Esophagus (tissue), 2 donors: ENCODE data around the gene ETV7. TPM values are rescaled to one million over a fixed set of nuclear protein-coding genes. Genes with fewer than 3 reads are reported as not detected.
"Not testable (repeated sequence)": the region's sequence is repeated elsewhere in the genome, so short reads cannot be mapped to it uniquely, and the experiment has no call there.

Experiments
- H3K27ac ChIP-seq, 2 donors: one replicate each; pipeline ENCODE4 v1.5.1; 2013; ENCODE audit warnings: low read depth in 2 of 2, mild to moderate bottlenecking in 2 of 2, inconsistent platforms in 1 of 2, low read length in 1 of 2, moderate library complexity in 1 of 2
- H3K27me3 ChIP-seq, 2 donors: one replicate each; pipeline ENCODE4 v1.6.1; 2013; ENCODE audit warnings: low read length in 2 of 2, control low read depth in 1 of 2, mild to moderate bottlenecking in 1 of 2; ENCODE audit not compliant: insufficient read depth in 2 of 2, control insufficient read depth in 1 of 2
- H3K36me3 ChIP-seq, 2 donors: one replicate each; pipeline ENCODE4 v1.6.1; 2013; ENCODE audit warnings: low read length in 1 of 2; ENCODE audit not compliant: control insufficient read depth in 2 of 2, insufficient read depth in 2 of 2
- H3K4me1 ChIP-seq, 2 donors: one replicate each; pipeline ENCODE4 v1.6.1; 2013; ENCODE audit warnings: low read length in 1 of 2; ENCODE audit not compliant: control insufficient read depth in 2 of 2, insufficient read depth in 2 of 2
- H3K4me3 ChIP-seq, 2 donors: one replicate each; pipeline ENCODE4 v1.5.1; 2013; ENCODE audit warnings: low read length in 2 of 2, mild to moderate bottlenecking in 2 of 2, low read depth in 1 of 2, moderate library complexity in 1 of 2
- H3K9me3 ChIP-seq, 2 donors: one replicate each; pipeline ENCODE4 v1.6.1; 2013; ENCODE audit warnings: mild to moderate bottlenecking in 2 of 2, low read depth in 1 of 2, low read length in 1 of 2, moderate library complexity in 1 of 2; ENCODE audit not compliant: control insufficient read depth in 2 of 2, insufficient read depth in 1 of 2
- WGBS, 2 donors: extraction: QIAGEN DNeasy Blood & Tissue Kit; methylation state at CpG; one replicate each; pipeline ENCODE4 v1.1.7; 2013; 5-methylcytosine and 5-hydroxymethylcytosine counted together
- polyA plus RNA-seq, 2 donors: library from polyadenylated mRNA; stranded (reverse); fragments of 200-250 nt; gene quantifications; one replicate each; pipeline ENCODE4 v1.2.3, GENCODE V29; 2013
- donor health status: healthy with polysubstance abuse.
- donor health status: Bipolar disorder and iron deficiency.

The ETV7 gene
- polyA plus RNA-seq, 2 donors, result 2.1 to 3.3 TPM

GRCh38 chr6:36347621-36348020, 39.8 kb downstream of the ETV7 start:
- Histone ChIP-seq H3K36me3 (no peaks in the 10 kb centered on the region), H3K9me3 (no peaks in the 10 kb centered on the region), H3K27me3 (no peaks in the 10 kb centered on the region), H3K4me3 (no peak overlapping the region), H3K27ac (no peak overlapping the region), H3K4me1 (peaks cover 0 to 9% of the 10 kb centered on the region in 2 donors)
- 72 to 91% methylated on average over 4 of the region's 4 CpGs for WGBS, 2 donors

DNA sequence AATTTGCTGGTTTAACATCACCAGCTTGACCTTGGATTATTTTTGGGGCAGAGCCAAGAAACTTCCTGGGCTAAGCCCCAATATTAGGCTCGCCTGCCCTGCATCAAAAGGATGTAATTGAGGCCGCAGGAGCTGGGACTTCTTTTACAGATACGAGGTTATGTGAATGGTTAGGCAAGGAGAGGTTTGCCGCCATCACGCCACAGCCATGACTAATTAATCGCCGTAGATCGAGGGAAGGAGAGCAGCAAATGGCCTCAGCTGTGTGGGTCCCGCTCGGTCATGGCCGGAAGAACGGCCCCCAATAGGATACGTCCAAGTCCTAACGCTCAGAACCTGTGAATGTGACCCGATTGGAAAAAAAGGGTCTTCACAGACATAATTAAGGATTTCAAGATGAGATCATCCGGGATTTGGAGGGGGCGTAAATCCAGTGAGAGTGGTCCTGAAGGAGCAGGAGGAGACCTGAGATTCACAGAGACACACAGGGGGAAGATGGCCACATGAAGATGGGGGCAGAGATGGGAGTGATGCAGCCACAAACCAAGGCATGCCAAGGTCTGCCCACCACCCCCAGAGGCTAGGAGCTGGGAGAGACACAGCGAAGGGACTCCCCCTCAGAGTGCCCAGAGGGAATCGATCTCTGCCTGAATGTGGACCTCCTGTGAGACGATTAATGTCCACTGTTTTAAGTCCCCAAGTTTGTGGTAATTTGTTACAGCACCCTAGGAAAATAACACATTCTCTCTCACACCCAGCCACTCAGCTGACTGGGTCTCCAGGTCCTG, 40.8 kb downstream of the ETV7 start:
- Histone ChIP-seq H3K36me3 (no peaks in the 10 kb centered on the region), H3K4me3 (no peak overlapping the region), H3K27ac (no peak overlapping the region), H3K9me3 (no peaks in the 10 kb centered on the region), H3K4me1 (peaks cover 0 to 9% of the 10 kb centered on the region in 2 donors), H3K27me3 (no peaks in the 10 kb centered on the region)
- WGBS, 2 donors, result 91 to 94% methylated on average over 20 of the region's 20 CpGs

GRCh38 chr6:36345681-36346466, 41.6 kb downstream of the ETV7 start:
- H3K36me3 ChIP-seq, result no peaks in the 10 kb centered on the region
- H3K27me3 ChIP-seq, result no peaks in the 10 kb centered on the region
- H3K4me1 ChIP-seq, result peaks cover 0 to 9% of the 10 kb centered on the region in 2 donors
- WGBS, 2 donors, result 72 to 74% methylated on average over 13 of the region's 13 CpGs
- H3K27ac ChIP-seq, result no peak overlapping the region
- H3K4me3 ChIP-seq, result no peak overlapping the region
- no peaks in the 10 kb centered on the region for H3K9me3 ChIP-seq

DNA sequence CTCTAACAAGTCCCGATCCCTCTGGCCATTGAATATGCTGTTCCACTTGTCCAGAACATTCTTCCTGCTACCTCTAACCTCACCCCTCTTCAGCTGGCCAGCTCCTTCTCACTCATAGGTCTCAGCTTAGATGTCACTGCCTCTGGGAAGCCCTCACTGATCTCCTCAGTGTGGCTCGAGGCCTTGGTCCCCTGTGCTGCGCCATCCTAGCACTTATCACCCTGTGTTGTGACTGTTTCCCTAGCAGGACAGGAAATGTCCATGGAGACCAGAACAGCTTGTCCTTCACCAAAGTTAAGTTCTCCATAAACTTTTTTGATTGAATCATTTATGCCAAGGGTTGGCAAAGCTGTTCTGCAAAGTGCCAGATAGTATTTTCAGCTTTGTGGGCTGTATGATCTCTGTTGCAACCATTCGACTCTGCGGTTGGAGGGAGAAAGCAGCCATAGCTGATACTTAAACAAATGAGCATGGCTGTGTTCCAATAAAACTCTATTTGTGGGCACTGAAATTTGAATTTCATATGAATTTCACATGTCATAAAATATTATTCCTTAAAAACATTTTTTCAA, 44.3 kb downstream of the ETV7 start:
- WGBS, 2 donors, result 84 to 86% methylated on average over 5 of the region's 5 CpGs
- no peak overlapping the region for H3K4me3 ChIP-seq

DNA sequence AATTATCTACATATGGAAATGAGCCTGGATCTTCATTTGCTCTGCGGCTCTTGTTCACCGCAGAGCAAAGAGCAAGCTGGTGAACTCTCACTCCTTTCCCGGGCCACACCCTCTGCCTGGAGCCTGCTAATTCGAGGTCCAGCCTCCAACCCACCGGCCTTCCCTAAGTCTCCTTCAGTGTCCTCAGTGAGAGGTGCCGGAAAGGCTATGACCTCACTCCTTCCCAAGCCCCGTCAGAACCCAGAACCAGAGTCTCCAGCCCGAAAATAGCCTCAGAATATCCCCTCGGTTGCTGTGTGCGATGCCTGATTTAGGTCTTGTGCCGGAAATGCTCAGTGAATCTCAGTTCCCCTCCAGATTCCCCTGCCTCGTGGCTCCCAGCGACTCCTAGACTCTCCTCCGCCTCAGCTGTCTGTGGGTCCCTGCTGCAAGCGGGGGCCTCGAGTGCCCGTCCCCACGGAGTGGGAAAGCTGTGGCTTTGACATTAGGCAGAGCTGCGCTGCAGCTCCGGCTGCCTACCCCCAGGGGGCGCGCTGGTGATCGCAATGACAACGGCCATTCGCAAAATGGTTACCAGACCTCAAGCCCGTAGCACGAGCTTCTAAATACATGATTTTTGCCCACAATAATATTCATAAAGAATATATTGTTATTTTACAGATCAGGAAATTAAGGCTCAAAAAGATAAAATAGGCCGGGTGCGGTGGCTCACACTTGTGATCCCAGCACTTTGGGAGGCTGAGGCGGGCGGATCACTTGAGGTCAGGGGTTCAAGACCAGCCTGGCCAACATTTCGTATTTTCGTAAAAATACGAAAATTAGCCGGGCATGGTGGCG, 46.6 kb downstream of the ETV7 start:
- Histone ChIP-seq H3K27me3 (peaks cover 0 to 3% of the 10 kb centered on the region in 2 donors), H3K36me3 (no peaks in the 10 kb centered on the region), H3K4me3 (peak overlapping the region; percentile 2 to 29), H3K4me1 (peaks cover 0 to 7% of the 10 kb centered on the region in 2 donors), H3K9me3 (no peaks in the 10 kb centered on the region), H3K27ac (no peak overlapping the region)
- WGBS, 2 donors, result 21 to 23% methylated on average over 36 of the region's 36 CpGs

More for the DNA sequence above, 44.3 kb downstream of the ETV7 start:
- Histone ChIP-seq H3K36me3 (no peaks in the 10 kb centered on the region), H3K27ac (no peak overlapping the region), H3K9me3 (no peaks in the 10 kb centered on the region), H3K4me1 (peaks cover 0 to 7% of the 10 kb centered on the region in 2 donors), H3K27me3 (peaks cover 0 to 3% of the 10 kb centered on the region in 2 donors)

DNA sequence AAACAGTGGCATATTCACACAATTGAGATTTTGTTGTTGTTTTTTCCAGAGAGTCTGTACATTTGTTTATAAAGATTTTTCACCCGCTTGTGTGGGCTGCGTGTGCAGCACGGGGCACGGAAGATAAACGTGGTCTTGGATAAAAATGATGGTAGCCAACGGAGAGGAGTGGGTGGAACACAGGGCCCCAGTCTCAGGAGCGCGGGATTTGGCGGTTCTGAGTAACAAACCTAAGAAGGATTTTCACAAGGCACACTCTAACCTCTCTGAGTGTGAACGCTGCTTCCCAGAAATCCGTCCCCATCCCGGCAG, 47.2 kb downstream of the ETV7 start:
- H3K36me3 ChIP-seq, result no peaks in the 10 kb centered on the region
- no peak overlapping the region for H3K27ac ChIP-seq
- peaks cover 0 to 4% of the 10 kb centered on the region in 2 donors for H3K4me1 ChIP-seq
- H3K9me3 ChIP-seq, result no peaks in the 10 kb centered on the region
- WGBS, 2 donors, result 60 to 64% methylated on average over 12 of the region's 12 CpGs
- H3K27me3 ChIP-seq, result peaks cover 0 to 3% of the 10 kb centered on the region in 2 donors
- H3K4me3 ChIP-seq, result no peak overlapping the region

GRCh38 chr6:36339146-36339545, 48.3 kb downstream of the ETV7 start:
- Histone ChIP-seq H3K36me3 (no peaks in the 10 kb centered on the region), H3K27ac (no peak overlapping the region), H3K4me1 (peaks cover 0 to 3% of the 10 kb centered on the region in 2 donors), H3K27me3 (peaks cover 0 to 3% of the 10 kb centered on the region in 2 donors), H3K9me3 (no peaks in the 10 kb centered on the region), H3K4me3 (no peak overlapping the region)
- WGBS, 2 donors, result 79 to 80% methylated on average over 12 of the region's 12 CpGs

GRCh38 chr6:36338223-36338622, 49.2 kb downstream of the ETV7 start:
- H3K4me1 ChIP-seq, H3K9me3 ChIP-seq, H3K27me3 ChIP-seq, H3K27ac ChIP-seq, H3K36me3 ChIP-seq, H3K4me3 ChIP-seq: not testable (repeated sequence)
- WGBS, 2 donors, result 54 to 84% methylated on average over 1 of the region's 1 CpG

GRCh38 chr6:36337814-36338213, 49.7 kb downstream of the ETV7 start:
- Histone ChIP-seq H3K36me3 (no peaks in the 10 kb centered on the region), H3K4me1 (peaks cover 0 to 3% of the 10 kb centered on the region in 2 donors), H3K4me3 (no peak overlapping the region), H3K27me3 (peaks cover 0 to 3% of the 10 kb centered on the region in 2 donors), H3K9me3 (no peaks in the 10 kb centered on the region), H3K27ac (no peak overlapping the region)
- 92 to 94% methylated on average over 1 of the region's 1 CpG for WGBS, 2 donors
